ENCODE results near the gene SLC16A10.
"Not testable (repeated sequence)": the region's sequence is repeated elsewhere in the genome, so short reads cannot be mapped to it uniquely, and the experiment has no call there.

Gene SLC16A10

GRCh38 chr6:111087106-111087835 is at the start of gene SLC16A10:
TSS of gene SLC16A10 (plus strand) at chr6:111087503. CDS start at chr6:111087753, 250 bp downstream.
- peak; percentile 73 for DNase-seq (ENCODE audit: low read depth, low spot score)

DNA sequence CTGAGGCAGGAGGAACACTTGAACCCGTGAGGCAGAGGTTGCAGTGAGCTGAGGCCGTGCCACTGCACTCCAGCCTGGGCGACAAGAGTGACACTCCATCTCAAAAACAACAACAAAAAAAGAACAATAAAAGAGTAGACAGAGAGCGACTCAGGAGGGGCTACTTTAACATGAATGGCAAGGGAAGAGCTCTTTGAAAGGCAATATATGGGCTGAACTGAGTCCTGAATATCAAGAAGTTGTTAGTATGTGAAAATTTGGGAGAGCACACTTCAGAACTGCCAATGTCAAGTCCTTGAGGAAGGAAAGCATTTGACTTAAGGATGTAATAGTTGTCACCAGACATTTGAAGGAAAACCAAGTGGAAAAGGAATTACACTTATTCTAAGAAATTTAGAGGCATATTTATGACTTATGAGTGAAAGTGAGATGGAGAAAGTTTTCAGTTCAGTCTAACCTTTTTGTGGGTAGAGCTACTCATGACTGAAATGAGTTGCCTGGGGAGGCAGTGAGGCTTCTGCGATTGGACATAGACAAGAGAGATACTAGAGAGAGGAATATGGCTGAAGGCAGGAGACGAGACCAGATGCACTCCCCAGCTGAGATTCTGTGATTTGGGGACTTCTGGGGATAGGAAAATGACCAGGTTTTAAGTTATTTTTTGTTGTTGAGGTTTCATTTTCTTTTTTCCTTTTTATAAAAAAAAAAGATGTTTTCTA is 48.6 kb upstream of the SLC16A10 start:
- DNase-seq (ENCODE audit: low read depth, low spot score): no peak

DNA sequence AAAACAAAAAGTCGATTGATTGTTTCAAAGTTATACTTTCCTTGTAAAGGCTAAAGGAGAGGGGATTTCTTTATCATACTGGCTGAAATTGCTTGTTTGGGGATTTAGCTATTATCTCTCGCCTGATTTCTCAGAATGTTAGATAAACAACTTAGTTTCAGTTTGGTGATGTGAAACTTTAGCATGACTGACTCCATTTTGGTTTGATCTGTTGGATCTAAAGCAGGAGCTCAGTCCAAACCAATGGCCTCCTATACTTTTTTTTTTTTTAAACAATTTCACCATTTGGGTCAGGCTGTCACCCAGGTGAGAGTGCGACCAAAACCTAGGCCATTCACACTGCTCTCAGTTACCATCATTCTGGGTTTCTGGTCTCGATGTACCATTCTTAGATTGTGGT is 45.4 kb upstream of the SLC16A10 start:
- no peak for DNase-seq (ENCODE audit: low read depth, low spot score)

- no peak for DNase-seq (ENCODE audit: low read depth, low spot score)
Observed at GRCh38 chr6:111047244-111047643, 40.1 kb upstream of the SLC16A10 start.

DNA sequence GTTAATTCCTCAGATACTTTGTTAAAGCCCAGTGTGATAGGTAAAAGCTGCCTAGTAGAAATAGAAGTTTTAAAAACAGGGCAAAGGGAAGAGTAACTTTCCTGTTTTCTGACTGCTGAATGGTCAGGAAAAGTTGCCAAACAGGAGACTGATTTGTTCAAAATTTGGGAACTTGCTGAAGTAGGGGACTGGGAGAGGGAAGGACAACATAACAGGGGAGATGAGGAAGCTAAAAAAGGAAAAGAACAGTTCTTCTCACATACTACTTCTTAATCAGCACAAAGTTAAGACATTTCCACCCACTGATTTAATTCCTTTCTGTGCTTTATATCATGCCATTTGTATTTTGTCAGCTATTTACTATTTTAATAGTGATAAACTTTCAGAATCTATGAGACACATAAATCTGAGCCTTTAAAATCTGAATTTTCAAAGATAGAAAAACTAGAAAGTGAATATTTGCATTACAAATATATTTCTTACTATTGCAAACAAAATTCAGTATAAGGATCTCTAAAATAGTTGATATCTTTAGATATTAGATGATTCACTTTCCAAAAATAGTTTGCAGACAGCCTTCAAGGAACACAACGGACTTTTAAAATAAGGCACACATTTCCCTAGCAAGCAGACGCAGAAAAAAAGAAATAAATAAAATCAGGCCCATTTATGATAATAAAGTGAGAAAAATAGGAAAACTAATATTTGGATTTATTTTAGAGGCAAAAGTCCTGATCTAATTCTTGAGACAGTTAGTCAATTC is 36.9 kb upstream of the SLC16A10 start:
- no peak for DNase-seq (ENCODE audit: low read depth, low spot score)

- DNase-seq (ENCODE audit: low read depth, low spot score): no peak
Observed at GRCh38 chr6:111052171-111052570, 35.1 kb upstream of the SLC16A10 start.

DNA sequence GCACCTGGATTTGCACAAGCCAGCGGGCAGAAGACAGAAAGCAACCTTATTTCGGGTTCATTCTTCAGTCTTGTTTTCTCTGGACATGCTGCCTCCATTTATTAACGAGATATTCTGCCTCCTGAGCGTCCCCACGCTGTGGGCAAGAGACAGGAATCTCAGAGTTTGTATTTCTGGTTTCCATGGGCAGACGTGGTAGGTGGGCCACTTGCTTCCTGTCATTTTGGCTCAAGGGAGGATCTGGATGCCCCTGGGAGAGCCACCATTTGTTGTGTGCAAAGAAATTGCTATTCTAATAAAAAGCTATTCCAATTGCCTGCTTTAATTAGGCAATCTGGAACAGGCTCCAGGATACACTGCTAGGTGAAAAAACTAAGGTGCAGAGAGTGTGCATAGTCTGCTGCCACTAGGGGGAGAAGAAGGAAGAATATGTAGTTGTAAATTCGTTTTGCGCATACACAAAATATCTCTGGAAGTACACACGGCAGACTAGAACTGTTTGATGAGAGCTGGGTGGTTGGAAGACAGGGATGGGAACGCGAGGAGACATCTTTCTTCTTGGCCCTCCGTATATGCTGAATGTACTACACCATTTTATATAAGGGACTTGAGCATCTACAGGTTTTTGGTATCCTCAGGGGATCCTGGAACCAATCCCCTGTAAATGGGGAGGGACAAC is 30.1 kb upstream of the SLC16A10 start:
- DNase-seq (ENCODE audit: low read depth, low spot score): peak; percentile 57

DNA sequence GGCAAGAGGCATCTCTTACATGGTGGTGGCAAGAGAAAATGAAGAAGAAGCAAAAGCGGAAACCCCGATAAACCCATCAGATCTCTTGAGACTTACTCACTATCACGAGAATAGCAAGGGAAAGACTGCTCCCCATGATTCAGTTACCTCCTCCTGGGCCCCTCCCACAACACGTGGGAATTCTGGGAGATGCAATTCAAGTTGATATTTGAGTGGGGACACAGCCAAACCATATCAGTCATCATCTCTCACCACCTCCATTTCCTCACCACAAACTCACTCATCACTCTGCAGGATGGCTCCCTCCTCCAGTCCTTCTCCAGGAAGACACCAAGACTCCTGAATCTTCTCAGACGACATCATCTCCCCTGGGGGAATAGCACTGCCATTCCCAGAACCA is 25.8 kb upstream of the SLC16A10 start:
- DNase-seq (ENCODE audit: low read depth, low spot score): no peak

GRCh38 chr6:111061985-111062384 is 25.3 kb upstream of the SLC16A10 start:
- not testable (repeated sequence) for DNase-seq (ENCODE audit: low read depth, low spot score)

DNA sequence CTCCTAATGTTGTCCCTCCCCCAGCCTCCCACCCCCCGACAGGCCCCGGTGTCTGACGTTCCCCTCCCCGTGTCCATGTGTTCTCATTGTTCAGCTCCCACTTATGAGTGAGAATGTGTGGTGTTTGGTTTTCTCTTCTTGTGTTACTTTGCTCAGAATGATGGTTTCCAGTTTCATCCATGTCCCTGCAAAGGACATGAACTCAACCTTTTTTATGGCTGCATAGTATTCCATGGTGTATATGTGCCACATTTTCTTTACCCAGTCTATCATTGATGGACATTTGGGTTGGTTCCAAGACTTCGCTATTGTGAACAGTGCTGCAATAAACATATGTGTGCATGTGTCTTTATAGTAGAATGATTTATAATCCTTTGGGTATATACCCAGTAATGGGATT is 24.4 kb upstream of the SLC16A10 start:
- not testable (repeated sequence) for DNase-seq (ENCODE audit: low read depth, low spot score)

DNA sequence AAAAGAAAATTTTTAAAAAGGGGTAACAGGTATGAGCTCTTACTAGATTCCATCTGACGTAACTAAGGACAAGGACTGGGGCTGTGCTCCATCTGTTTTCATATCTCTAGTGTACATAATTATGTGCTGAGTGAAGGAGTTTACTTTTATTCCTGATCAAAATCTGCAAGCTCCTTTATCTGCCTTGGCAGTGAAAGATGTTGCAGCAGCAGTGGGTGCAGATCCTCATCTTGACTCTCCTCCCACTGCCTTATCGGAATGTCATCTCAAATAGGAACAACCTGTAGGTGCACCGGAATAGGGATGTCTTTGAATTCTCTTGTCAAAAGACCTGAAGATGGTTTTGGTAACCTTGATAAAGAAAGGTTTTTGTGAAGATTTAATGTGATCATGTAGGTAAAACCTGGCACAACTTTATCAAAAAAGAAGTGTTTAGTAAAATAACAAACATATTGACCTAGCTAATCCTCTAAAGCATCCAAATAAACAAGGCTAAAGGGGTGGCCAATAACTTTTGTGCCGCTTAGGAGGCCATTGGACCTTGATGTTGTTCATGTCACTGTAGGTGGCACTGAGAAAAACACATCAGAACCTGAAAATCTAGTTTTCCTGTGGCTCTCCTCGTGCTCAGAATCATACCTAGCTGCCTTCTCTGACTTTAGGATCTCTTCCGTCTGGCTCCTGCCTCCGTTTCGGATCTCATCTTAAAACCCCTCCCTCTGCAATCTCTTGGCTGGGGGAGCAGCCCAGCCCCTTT is 19.0 kb upstream of the SLC16A10 start:
- DNase-seq (ENCODE audit: low read depth, low spot score): no peak

- DNase-seq (ENCODE audit: low read depth, low spot score): no peak
Observed at GRCh38 chr6:111068866-111069234, 18.5 kb upstream of the SLC16A10 start.

- no peak for DNase-seq (ENCODE audit: low read depth, low spot score)
Observed at GRCh38 chr6:111069382-111070104, 17.8 kb upstream of the SLC16A10 start.

GRCh38 chr6:111070105-111071005 is 16.9 kb upstream of the SLC16A10 start:
- DNase-seq (ENCODE audit: low read depth, low spot score): no peak

DNA sequence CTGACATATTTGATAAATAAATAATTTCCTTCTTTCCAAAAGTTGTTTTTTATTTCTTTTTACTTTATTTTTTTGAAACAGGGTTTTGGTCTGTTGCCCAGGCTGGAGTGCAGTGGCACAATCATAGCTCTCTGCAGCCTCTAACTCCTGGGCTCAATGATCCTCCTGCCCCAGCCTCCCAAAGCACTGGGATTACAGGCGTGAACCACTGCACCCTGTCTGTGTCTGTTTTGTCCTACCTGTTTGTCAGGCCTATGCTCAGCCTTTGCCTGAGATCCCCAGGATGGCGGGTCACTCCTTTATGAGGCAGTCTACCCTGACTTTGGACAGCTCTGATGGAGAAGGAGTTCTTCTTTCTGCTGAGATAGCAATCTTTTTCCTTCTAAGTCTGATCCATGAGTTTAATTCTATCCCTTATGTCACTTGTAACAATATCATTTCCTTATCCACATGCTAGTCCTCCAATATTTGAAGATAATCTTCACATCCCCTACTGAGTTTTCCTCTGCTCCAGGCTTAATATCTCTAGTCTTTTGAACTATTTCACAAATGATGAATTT is 14.4 kb upstream of the SLC16A10 start:
- DNase-seq (ENCODE audit: low read depth, low spot score): no peak

- DNase-seq (ENCODE audit: low read depth, low spot score): no peak
Observed at GRCh38 chr6:111074311-111074710, 13.0 kb upstream of the SLC16A10 start.

DNA sequence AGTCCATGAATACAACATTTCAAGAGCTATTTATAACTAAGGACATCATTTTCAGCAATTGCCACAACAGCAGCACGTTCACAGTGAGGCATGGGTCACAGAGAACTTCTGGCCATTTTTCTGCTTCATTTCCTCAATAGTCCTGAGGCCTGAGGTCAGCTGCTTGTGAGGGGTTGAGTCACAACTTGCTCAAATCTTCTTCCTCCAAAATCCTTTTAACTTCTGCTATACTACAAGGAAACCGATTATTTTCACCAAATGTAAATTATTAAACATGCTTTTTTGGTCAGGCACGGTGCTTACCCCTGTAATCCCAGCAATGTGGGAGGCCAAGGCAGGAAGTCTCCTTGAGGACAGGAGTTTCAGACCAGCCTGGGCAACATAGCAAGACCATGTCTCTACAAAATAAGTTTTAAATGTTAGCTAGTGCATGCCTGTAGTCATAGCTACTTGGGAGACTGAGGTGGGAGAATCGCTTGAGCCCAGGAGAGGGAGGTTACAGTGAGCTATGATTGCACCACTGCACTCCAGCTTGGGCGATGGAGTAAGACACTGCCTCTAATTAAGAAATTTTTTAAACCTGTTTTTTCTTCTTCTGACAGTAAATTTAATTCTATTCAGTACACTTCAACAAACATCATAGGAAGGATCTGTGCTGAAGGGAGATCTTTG is 11.1 kb upstream of the SLC16A10 start:
- no peak for DNase-seq (ENCODE audit: low read depth, low spot score)

DNA sequence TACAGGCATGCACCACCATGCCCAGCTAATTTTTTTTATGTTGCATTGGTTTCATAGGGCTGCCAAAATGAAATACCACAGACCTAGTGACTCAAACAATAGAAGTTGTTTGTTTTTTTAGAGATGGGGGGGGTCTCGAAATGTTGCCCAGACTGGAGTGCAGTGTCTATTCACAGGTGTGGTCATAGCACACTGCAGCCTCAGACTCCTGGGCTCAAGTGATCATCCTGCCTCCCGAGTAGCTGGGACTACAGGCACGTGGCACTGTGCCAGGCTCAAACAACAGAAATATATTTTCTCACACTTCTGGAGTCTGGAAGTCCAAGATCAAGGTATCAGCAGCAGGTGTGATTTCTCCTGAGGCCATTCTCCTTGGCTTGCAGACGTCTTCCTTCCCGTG is 6.6 kb upstream of the SLC16A10 start:
- peak; percentile 37 for DNase-seq (ENCODE audit: low read depth, low spot score)

- no peak for DNase-seq (ENCODE audit: low read depth, low spot score)
Observed at GRCh38 chr6:111086685-111087084, 618 bp upstream of the SLC16A10 start.
